BJ (cell line): ENCODE data around the gene EHD4. TPM values are rescaled to one million over a fixed set of nuclear protein-coding genes. Genes with fewer than 3 reads are reported as not detected.

Source experiments
- CTCF ChIA-PET: fragments of 350-600 bp; formaldehyde crosslinking; extraction: SDS; loops from one replicate; lab custom pipeline; 2021; ENCODE audit warnings: antibody characterized with exemption, inconsistent platforms; lab: Yijun Ruan, JAX
- POLR2A ChIA-PET: fragments of 300-600 bp; sonication (Branson Sonifier 250); formaldehyde crosslinking; extraction: SDS; loops from one replicate; lab custom pipeline; 2021; ENCODE audit warnings: antibody characterized with exemption; lab: Charles Lee
- DNase-seq: peaks from one replicate; pipeline ENCODE4 v3.0.0-alpha.2; 2011; ENCODE audit warnings: low read depth
- H3K27me3 ChIP-seq: 2 replicates; pipeline ENCODE4 v1.6.0; 2011; ENCODE audit warnings: low read length; ENCODE audit not compliant: control insufficient read depth, insufficient read depth
- H3K36me3 ChIP-seq: 2 replicates; pipeline ENCODE4 v1.5.1; 2011; ENCODE audit warnings: low read length; ENCODE audit not compliant: control insufficient read depth, insufficient read depth
- H3K4me3 ChIP-seq: 2 replicates; pipeline ENCODE4 v1.5.1; 2011; ENCODE audit warnings: low read depth, mild to moderate bottlenecking, control low read depth, low read length
- polyA plus RNA-seq: library from polyadenylated mRNA; depleted of rRNA; stranded (reverse); fragments of >200 nt; gene quantifications from 2 replicates; pipeline ENCODE4 v1.2.3, GENCODE V29; 2011
- TF ChIP-seq, protein P1 (sequence below): IDR thresholded peaks from 2 replicates; pipeline ENCODE4 v1.5.1; 2011; ENCODE audit warnings: low read depth, mild to moderate bottlenecking, control low read depth, inconsistent platforms, low read length, moderate library complexity; ENCODE audit not compliant: insufficient read depth

EHD4 gene
- polyA plus RNA-seq, 1 experiment = 17.0 TPM

DNA sequence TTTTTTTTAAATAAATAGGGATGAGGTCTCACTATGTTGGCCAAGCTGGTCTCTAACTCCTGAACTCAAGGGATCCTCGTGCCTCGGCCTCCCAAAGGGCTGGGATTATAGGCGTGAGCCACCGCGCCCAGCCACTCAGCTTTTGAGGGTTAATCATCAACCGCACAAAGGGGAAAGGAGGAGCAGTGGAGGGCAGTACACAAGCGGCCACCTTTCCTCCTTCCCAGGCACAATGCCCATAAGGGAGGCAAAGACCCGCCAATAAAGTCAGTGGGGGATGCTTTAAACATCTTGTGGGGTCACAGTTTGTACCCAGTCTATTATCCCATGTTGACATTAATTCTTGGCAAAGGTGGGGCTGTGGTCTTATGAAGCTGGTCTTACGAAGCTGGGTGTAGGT is 32.4 kb downstream of the EHD4 start:
- DNase-seq = no peak
- Histone ChIP-seq H3K36me3 (peaks cover 4% of the 10 kb centered on the region; the same call in 1 of the 2 replicates), H3K4me3 (no peak overlapping the region), H3K27me3 (no peaks in the 10 kb centered on the region)
- POLR2A ChIA-PET = no interaction called here
- TF ChIP-seq, protein P1, sequence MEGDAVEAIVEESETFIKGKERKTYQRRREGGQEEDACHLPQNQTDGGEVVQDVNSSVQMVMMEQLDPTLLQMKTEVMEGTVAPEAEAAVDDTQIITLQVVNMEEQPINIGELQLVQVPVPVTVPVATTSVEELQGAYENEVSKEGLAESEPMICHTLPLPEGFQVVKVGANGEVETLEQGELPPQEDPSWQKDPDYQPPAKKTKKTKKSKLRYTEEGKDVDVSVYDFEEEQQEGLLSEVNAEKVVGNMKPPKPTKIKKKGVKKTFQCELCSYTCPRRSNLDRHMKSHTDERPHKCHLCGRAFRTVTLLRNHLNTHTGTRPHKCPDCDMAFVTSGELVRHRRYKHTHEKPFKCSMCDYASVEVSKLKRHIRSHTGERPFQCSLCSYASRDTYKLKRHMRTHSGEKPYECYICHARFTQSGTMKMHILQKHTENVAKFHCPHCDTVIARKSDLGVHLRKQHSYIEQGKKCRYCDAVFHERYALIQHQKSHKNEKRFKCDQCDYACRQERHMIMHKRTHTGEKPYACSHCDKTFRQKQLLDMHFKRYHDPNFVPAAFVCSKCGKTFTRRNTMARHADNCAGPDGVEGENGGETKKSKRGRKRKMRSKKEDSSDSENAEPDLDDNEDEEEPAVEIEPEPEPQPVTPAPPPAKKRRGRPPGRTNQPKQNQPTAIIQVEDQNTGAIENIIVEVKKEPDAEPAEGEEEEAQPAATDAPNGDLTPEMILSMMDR = no peak
- CTCF ChIA-PET = no interaction called here

DNA sequence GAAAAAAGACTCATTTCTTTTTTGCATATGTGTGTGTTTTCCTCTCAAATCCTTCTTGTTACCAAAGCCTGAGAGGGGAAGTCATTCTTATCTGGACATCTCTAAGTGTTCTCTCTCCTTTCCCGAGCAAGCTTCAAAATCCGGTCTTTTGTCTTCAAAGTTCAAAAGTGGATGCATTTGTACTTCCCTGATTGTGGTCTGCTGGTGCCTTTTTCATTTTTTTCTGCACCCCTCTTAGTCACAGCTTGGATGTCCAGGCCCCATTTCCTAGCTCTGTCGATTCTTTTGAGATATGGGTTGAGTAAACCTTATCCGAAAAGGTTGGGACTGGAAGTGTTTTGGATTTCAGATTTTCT is 34.8 kb downstream of the EHD4 start:
- POLR2A ChIA-PET = no interaction called here
- no peak overlapping the region for H3K4me3 ChIP-seq
- CTCF ChIA-PET = interaction anchor here (0.7 to 1.0 kb wide), 2 partner anchors 26 to 52 kb away, joined by 3 read pairs; no protein-coding TSS in a partner anchor
- TF ChIP-seq, protein P1 = no peak
- H3K27me3 ChIP-seq = no peaks in the 10 kb centered on the region
- peaks cover 4% of the 10 kb centered on the region; the same call in 1 of the 2 replicates for H3K36me3 ChIP-seq
- DNase-seq = no peak

DNA sequence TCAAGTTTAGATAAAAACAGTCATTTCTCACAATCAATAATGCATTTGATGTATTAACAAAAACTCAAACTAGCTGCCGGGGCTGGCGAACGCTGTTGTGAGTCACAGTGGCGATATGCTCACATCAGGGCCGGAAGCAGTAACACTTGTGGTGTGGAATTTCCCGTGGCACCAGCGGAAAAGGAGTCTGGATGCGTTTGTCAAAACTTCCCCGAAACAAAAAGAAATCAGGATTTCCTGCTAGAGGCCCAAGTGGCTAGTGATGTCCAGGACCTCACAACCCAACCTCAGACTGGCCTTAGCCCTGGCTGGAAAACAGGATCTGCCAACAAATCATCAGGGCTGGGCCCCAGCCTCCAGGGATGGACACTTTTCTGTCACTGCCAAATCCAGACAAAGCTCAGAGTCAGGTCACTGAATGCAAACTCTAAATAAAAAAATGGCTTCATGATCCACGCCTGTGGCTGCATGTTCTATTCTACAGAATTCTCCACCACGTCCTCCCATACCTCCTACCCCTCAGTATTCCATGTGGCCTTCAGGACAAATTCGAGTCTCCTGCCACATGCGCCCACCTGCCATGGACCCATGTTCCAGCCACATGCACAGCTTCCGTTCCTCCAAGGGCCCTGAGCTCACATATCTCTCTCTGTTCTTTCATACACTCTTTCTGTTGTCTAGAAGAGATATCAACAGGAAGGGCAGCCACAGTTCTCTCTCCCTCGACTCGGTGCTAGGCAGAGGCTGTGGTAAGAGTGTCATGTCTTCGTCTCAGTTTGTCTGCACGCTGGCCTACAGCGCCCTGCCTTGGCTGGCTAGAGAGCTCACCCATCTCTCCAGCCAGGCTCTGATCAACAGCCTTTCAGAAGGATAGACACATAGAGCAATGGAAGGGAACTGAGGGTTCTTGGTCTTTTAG is 35.4 kb downstream of the EHD4 start:
- ChIA-PET POLR2A (no interaction called here), CTCF (interaction anchor here (0.7 to 1.3 kb wide), 3 partner anchors 13 to 52 kb away, joined by 3 read pairs; no protein-coding TSS in a partner anchor)
- Histone ChIP-seq H3K4me3 (no peak overlapping the region), H3K27me3 (no peaks in the 10 kb centered on the region), H3K36me3 (peaks cover 4% of the 10 kb centered on the region; the same call in 1 of the 2 replicates)
- DNase-seq = no peak
- TF ChIP-seq, protein P1 = no peak

DNA sequence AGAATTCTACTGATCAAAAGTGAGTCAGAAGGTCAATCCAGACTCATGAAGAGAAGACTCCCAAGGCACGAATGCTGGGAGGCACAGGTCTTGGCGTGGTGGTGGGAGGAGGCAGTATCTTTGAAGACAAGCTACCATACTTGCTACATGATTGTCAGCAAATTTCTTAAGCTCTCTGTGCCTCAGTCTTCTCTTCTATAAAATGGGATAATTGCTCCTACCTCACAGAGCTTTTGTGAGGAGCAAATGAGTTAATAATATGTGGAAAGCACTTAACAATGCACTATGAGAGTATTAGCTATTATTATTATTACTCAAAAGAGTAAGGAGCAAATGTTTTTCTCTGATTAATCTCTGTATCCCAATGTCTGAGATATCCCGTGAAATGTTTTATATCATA is 36.2 kb downstream of the EHD4 start:
- no peak for DNase-seq
- H3K4me3 ChIP-seq = no peak overlapping the region
- H3K36me3 ChIP-seq = peaks cover 3% of the 10 kb centered on the region; the same call in 1 of the 2 replicates
- no peaks in the 10 kb centered on the region for H3K27me3 ChIP-seq
- TF ChIP-seq, protein P1 = no peak
- ChIA-PET POLR2A (no interaction called here), CTCF (interaction anchor here (1.3 kb wide), 1 partner anchor 14 kb away, joined by 3 read pairs; no protein-coding TSS in a partner anchor)

DNA sequence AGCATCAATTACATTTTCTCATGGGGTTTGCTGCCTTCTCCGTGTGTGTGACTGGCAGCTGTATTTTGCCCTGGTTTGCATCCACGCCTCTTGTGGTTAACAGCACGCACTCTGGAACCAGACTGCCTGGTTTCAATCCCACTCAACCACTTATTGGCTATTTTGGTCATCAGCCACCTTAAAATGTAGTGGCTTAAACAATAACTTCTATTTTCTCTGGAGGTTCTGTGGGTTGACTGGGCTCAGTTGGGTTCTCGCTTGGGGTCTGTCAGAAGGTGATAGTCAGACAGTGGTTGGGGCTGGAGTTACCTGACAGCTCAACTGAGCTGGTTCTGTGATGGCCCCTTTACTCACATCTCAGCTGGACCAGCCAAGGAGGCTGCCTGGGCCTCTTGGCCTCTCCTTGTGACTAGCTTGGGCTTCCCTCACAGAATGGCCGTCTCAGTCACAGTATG is 36.8 kb downstream of the EHD4 start:
- ChIA-PET POLR2A (no interaction called here), CTCF (interaction anchor here (1.3 kb wide), 1 partner anchor 9 kb away, joined by 6 read pairs; no protein-coding TSS in a partner anchor)
- no peak for DNase-seq
- Histone ChIP-seq H3K27me3 (no peaks in the 10 kb centered on the region), H3K36me3 (peaks cover 3% of the 10 kb centered on the region; the same call in 1 of the 2 replicates), H3K4me3 (no peak overlapping the region)
- TF ChIP-seq, protein P1 = no peak
